Measurements from ENCODE around the gene DNASE2B. TPM values are rescaled to one million over a fixed set of nuclear protein-coding genes. Genes with fewer than 3 reads are reported as not detected.

Gene DNASE2B
- total RNA-seq, 1 donor: not detected

DNA sequence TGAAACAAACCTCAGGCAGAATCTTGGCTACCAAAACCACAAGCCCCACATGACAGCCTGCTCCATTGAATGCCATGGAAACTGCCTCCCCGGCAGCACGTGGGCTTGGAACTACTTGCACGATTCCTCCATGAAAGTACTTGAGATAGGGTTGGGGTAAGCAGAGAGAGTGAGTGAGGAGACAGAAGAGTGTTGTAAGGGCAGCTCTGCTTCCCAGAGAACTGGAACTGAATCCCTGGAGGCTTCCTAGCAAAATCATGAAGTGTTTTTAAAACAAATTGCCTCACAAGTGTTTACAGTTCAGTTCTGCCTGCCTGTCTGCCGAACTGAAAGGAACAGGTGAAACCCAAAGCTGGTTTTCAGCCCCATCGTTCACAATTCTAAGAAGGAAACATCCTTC lies 35.3 kb upstream of the DNASE2B start:
- Histone ChIP-seq H3K36me3 (ENCODE audit: insufficient read depth, low read length) (no peaks in the 10 kb centered on the region), H3K4me3 (ENCODE audit: insufficient read depth, low read length) (peak overlapping the region; percentile 16), H3K27me3 (ENCODE audit: insufficient read depth, low read length) (no peaks in the 10 kb centered on the region), H4K20me1 (ENCODE audit: insufficient read depth, low read length) (no peaks in the 10 kb centered on the region), H3K4me1 (ENCODE audit: insufficient read depth, low read length) (peaks cover 29% of the 10 kb centered on the region), H3K4me2 (ENCODE audit: insufficient read depth, low read length) (peak overlapping the region; percentile 47), H3K9me3 (ENCODE audit: low read depth, low read length) (no peaks in the 10 kb centered on the region), H3K79me2 (ENCODE audit: insufficient read depth, low read length) (no peaks in the 10 kb centered on the region), H3K27ac (ENCODE audit: low read depth, low read length) (no peak overlapping the region), H2AFZ (ENCODE audit: low read length) (peak overlapping the region; percentile 56)
- DNase-seq (ENCODE audit: insufficient read length, low spot score, missing footprints): no peak
- TF ChIP-seq, protein P1, sequence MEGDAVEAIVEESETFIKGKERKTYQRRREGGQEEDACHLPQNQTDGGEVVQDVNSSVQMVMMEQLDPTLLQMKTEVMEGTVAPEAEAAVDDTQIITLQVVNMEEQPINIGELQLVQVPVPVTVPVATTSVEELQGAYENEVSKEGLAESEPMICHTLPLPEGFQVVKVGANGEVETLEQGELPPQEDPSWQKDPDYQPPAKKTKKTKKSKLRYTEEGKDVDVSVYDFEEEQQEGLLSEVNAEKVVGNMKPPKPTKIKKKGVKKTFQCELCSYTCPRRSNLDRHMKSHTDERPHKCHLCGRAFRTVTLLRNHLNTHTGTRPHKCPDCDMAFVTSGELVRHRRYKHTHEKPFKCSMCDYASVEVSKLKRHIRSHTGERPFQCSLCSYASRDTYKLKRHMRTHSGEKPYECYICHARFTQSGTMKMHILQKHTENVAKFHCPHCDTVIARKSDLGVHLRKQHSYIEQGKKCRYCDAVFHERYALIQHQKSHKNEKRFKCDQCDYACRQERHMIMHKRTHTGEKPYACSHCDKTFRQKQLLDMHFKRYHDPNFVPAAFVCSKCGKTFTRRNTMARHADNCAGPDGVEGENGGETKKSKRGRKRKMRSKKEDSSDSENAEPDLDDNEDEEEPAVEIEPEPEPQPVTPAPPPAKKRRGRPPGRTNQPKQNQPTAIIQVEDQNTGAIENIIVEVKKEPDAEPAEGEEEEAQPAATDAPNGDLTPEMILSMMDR (IDR thresholded peaks at IDR 0.05; ENCODE audit: extremely low read depth, low read depth, low read length): no peak

DNA sequence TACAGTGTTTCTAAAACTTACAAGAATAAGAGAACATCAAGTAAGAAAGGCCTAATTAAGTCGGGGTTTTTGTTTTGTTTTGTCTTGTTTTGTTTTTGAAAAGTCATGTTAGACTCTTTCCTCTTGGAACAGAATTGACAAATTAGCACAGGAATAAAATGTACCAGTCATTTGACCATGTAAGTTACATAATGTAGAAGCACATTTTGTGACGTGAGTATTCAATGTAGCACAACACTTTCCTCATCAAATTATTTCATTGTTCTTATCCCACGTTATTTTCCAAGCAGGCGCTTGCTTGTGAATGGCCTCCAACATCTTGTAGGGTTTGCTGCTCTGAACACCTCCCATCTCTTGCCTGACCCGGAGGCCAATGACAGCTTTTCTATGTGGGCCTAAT lies 34.7 kb upstream of the DNASE2B start:
- H3K4me2 ChIP-seq (ENCODE audit: insufficient read depth, low read length): peak overlapping the region; percentile 47
- peaks cover 29% of the 10 kb centered on the region for H3K4me1 ChIP-seq (ENCODE audit: insufficient read depth, low read length)
- H3K27ac ChIP-seq (ENCODE audit: low read depth, low read length): no peak overlapping the region
- H4K20me1 ChIP-seq (ENCODE audit: insufficient read depth, low read length): no peaks in the 10 kb centered on the region
- no peaks in the 10 kb centered on the region for H3K36me3 ChIP-seq (ENCODE audit: insufficient read depth, low read length)
- TF ChIP-seq, protein P1 (IDR thresholded peaks at IDR 0.05; ENCODE audit: extremely low read depth, low read depth, low read length): no peak
- H3K9me3 ChIP-seq (ENCODE audit: low read depth, low read length): no peaks in the 10 kb centered on the region
- no peaks in the 10 kb centered on the region for H3K79me2 ChIP-seq (ENCODE audit: insufficient read depth, low read length)
- no peaks in the 10 kb centered on the region for H3K27me3 ChIP-seq (ENCODE audit: insufficient read depth, low read length)
- no peak for DNase-seq (ENCODE audit: insufficient read length, low spot score, missing footprints)
- H3K4me3 ChIP-seq (ENCODE audit: insufficient read depth, low read length): no peak overlapping the region
- H2AFZ ChIP-seq (ENCODE audit: low read length): no peak overlapping the region

DNA sequence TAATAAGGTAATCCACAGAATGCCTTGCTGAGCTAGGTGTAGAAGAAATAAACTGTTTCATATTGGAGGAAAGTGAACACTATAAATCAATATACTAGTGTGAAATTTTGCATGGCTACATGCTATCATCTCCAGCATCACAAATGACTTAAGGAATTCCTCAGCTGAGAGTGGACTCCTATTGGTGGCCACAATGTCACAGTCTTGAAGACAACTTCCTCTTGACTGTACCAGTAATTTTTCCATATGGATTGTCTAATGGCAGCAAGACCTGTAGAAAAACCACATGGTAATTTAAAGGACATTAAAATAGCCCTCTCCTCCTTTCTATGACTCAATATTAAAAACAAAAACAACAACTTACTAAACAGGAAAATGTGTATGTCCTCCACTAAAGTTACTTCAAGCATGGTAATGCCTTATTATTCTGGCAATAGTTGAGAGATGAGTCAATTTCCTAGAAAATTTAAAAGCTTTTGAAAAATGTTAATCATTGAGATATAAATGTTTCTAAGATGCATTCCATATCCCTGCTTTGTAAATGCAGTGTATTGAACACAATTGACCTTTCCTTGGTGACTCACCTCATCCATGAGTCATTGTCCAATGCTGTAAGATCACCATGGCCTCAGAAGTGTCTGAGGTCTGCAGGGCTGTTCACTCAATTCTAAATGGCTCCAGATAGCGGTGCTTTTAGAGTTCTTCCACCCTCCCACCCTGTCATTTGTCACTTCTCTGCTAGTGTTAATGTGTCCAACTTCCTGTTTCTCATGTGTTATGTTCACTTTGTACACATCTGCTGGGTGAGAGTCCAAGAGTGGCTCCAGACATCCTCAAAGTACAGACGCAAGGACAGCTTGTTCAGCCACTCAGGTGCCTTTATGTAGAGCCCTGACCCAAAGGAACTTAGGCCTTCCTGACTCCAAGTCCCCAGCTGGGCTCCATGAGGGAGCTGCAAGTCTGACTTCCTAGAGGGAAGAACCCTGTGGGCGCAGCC lies 32.8 kb upstream of the DNASE2B start:
- peaks cover 29% of the 10 kb centered on the region for H3K4me1 ChIP-seq (ENCODE audit: insufficient read depth, low read length)
- H3K4me2 ChIP-seq (ENCODE audit: insufficient read depth, low read length): peak overlapping the region; percentile 62
- no peaks in the 10 kb centered on the region for H3K9me3 ChIP-seq (ENCODE audit: low read depth, low read length)
- DNase-seq (ENCODE audit: insufficient read length, low spot score, missing footprints): peak; percentile 65
- peak overlapping the region; percentile 13 for H3K4me3 ChIP-seq (ENCODE audit: insufficient read depth, low read length)
- H3K27ac ChIP-seq (ENCODE audit: low read depth, low read length): peak overlapping the region; percentile 75
- TF ChIP-seq, protein P1 (IDR thresholded peaks at IDR 0.05; ENCODE audit: extremely low read depth, low read depth, low read length): no peak
- no peaks in the 10 kb centered on the region for H4K20me1 ChIP-seq (ENCODE audit: insufficient read depth, low read length)
- no peaks in the 10 kb centered on the region for H3K36me3 ChIP-seq (ENCODE audit: insufficient read depth, low read length)
- H2AFZ ChIP-seq (ENCODE audit: low read length): peak overlapping the region; percentile 45
- H3K27me3 ChIP-seq (ENCODE audit: insufficient read depth, low read length): no peaks in the 10 kb centered on the region
- H3K79me2 ChIP-seq (ENCODE audit: insufficient read depth, low read length): no peaks in the 10 kb centered on the region

DNA sequence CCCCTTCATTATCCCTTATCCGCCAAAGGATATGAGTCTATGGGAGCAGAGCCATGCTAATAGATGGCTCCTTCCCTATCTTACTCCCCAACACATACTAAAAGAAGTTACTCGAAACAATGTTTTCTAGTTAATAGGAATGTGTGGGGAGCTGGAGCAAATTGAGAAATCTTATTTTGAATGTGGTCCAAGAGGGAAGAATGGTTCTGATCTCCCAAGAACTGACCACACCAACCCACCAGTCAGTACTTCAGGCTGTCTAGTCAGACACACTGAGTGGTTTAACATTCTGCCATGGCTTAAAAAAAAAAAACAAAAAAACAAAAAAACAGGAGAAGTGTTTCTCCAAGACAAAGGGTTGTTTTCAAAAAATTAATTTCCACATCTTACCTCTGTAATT lies 31.5 kb upstream of the DNASE2B start:
- Histone ChIP-seq H3K4me2 (ENCODE audit: insufficient read depth, low read length) (no peak overlapping the region), H4K20me1 (ENCODE audit: insufficient read depth, low read length) (no peaks in the 10 kb centered on the region), H3K4me1 (ENCODE audit: insufficient read depth, low read length) (peaks cover 33% of the 10 kb centered on the region), H2AFZ (ENCODE audit: low read length) (no peak overlapping the region), H3K27ac (ENCODE audit: low read depth, low read length) (peak overlapping the region; percentile 75), H3K4me3 (ENCODE audit: insufficient read depth, low read length) (no peak overlapping the region), H3K27me3 (ENCODE audit: insufficient read depth, low read length) (no peaks in the 10 kb centered on the region), H3K9me3 (ENCODE audit: low read depth, low read length) (no peaks in the 10 kb centered on the region), H3K36me3 (ENCODE audit: insufficient read depth, low read length) (no peaks in the 10 kb centered on the region), H3K79me2 (ENCODE audit: insufficient read depth, low read length) (no peaks in the 10 kb centered on the region)
- TF ChIP-seq, protein P1 (IDR thresholded peaks at IDR 0.05; ENCODE audit: extremely low read depth, low read depth, low read length): no peak
- peak; percentile 58 for DNase-seq (ENCODE audit: insufficient read length, low spot score, missing footprints)

Data from osteoblast (primary cell).